DMS153 (cell line): Measurements from ENCODE around the gene INPP5A.
A peak's percentile ranks its signal among the peaks of the same experiment; 100 is the strongest.
"Not testable (repeated sequence)": the region's sequence is repeated elsewhere in the genome, so short reads cannot be mapped to it uniquely, and the experiment has no call there.

Source experiments
- DNase-seq: peaks from one replicate; lab custom pipeline; 2025; lab: John Stamatoyannopoulos, UW

INPP5A gene

GRCh38 chr10:132768346-132769248 lies 231.0 kb downstream of the INPP5A start:
- DNase-seq = no peak

- DNase-seq = no peak
Measured at GRCh38 chr10:132770061-132771021, 232.8 kb downstream of the INPP5A start.

GRCh38 chr10:132772816-132773215 lies 235.2 kb downstream of the INPP5A start:
- DNase-seq = not testable (repeated sequence)

- no peak for DNase-seq
Measured at GRCh38 chr10:132774181-132774901, 236.8 kb downstream of the INPP5A start.

GRCh38 chr10:132774902-132775863 lies 237.6 kb downstream of the INPP5A start:
- peak; percentile 54 for DNase-seq

- no peak for DNase-seq
Measured at GRCh38 chr10:132776186-132776585, 238.6 kb downstream of the INPP5A start.

- no peak for DNase-seq
Measured at GRCh38 chr10:132776821-132777220, 239.2 kb downstream of the INPP5A start.

- DNase-seq = no peak
Measured at GRCh38 chr10:132777441-132777840, 239.9 kb downstream of the INPP5A start.

GRCh38 chr10:132779549-132780294 lies 242.1 kb downstream of the INPP5A start:
- no peak for DNase-seq

- no peak for DNase-seq
Measured at GRCh38 chr10:132780356-132780755, 242.8 kb downstream of the INPP5A start.

- DNase-seq = no peak
Measured at GRCh38 chr10:132781556-132781955, 244.0 kb downstream of the INPP5A start.

GRCh38 chr10:132783165-132783939 lies 245.8 kb downstream of the INPP5A start:
- DNase-seq = no peak

- DNase-seq = no peak
Measured at GRCh38 chr10:132783940-132784865, 246.6 kb downstream of the INPP5A start.

GRCh38 chr10:132784866-132785722 lies 247.5 kb downstream of the INPP5A start:
- no peak for DNase-seq

- no peak for DNase-seq
Measured at GRCh38 chr10:132785723-132786475, 248.3 kb downstream of the INPP5A start, which contains the start of gene NKX6-2. NKX6-2 (minus strand) TSS chr10:132786147; CDS start chr10:132785948, 199 bp downstream.

GRCh38 chr10:132786476-132786883 lies 248.9 kb downstream of the INPP5A start:
- DNase-seq = no peak
